Upper lobe of right lung (tissue), 1 donor: ENCODE measurements around the gene SCAND1. TPM values are rescaled to one million over a fixed set of nuclear protein-coding genes. Genes with fewer than 3 reads are reported as not detected.
A peak's percentile ranks its signal among the peaks of the same experiment; 100 is the strongest.

ENCODE experiments used
- ATAC-seq: fragments of 200-7000 bp; cut with Tn5 transposase; one replicate; pipeline ENCODE4 v1.9.1; 2020; ENCODE audit warnings: mild to moderate bottlenecking, moderate library complexity
- DNase-seq: peaks from one replicate; pipeline ENCODE4 v3.0.0-alpha.2; 2020
- H3K27ac ChIP-seq: fragments of 200-600 bp; one replicate; pipeline ENCODE4 v1.8.0; 2022
- H3K27me3 ChIP-seq: fragments of 200-600 bp; one replicate; pipeline ENCODE4 v1.8.0; 2022; ENCODE audit warnings: mild to moderate bottlenecking
- H3K36me3 ChIP-seq: fragments of 200-600 bp; one replicate; pipeline ENCODE4 v1.8.0; 2022
- H3K4me1 ChIP-seq: fragments of 200-600 bp; one replicate; pipeline ENCODE4 v1.8.0; 2022
- H3K4me3 ChIP-seq: fragments of 200-600 bp; one replicate; pipeline ENCODE4 v1.8.0; 2022; ENCODE audit warnings: mild to moderate bottlenecking
- H3K9me3 ChIP-seq: fragments of 200-600 bp; one replicate; pipeline ENCODE4 v1.8.0; 2022
- CTCF ChIP-seq: fragments of 200-600 bp; IDR thresholded peaks from one replicate; pipeline ENCODE4 v1.8.0; 2022; ENCODE audit warnings: antibody characterized with exemption
- intact Hi-C: fragments of 100-400 bp; cut with DNase I; formaldehyde crosslinking; loops from one replicate; pipeline ENCODE4 v1.11.0; 2022
- total RNA-seq: library from RNA; stranded (reverse); fragmentation: NEBNext Ultra II Directional; extraction: Animal tissue kit (Norgen Biotek cat#: 25700); gene quantifications from one replicate; pipeline ENCODE4 v1.2.1, GENCODE V29; 2021
- donor health status: DM: no; HTN: yes; CAD: no; lungs with severe emphysema.

Gene SCAND1
- total RNA-seq, 1 donor from 2014 or later, result 56.2 TPM

DNA sequence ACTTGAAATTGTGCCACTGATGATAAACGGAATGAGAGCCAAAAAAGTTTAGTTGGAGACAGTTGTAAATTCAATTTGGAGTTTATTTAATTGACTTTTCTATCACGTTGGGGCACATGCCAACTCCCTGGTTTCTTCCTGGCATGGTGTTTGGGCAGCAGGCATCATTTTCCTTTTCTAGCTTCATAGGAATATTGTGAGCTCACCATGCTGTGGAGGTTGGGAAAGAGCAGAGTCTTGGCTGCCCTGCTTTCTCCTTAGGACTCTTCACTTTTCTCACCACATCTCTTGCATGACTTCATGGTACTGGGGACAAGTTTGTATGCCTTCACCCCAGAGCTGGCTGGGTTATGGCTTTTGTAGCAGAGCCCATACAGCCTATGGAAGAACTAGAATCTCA, 6.4 kb downstream of the SCAND1 start:
- DNase-seq (no peak), ATAC-seq (no peak)
- Histone ChIP-seq H3K27ac (no peak overlapping the region), H3K4me1 (peaks cover 12% of the 10 kb centered on the region), H3K4me3 (no peak overlapping the region), H3K27me3 (no peaks in the 10 kb centered on the region), H3K36me3 (peaks cover 40% of the 10 kb centered on the region), H3K9me3 (no peaks in the 10 kb centered on the region)
- intact Hi-C loops, result no loop called here
- no peak for TF ChIP-seq CTCF

GRCh38 chr20:35947489-35947888, 6.8 kb downstream of the SCAND1 start:
- H3K27ac ChIP-seq, result no peak overlapping the region
- no peak for DNase-seq
- no peaks in the 10 kb centered on the region for H3K9me3 ChIP-seq
- intact Hi-C loops, result no loop called here
- no peaks in the 10 kb centered on the region for H3K27me3 ChIP-seq
- H3K36me3 ChIP-seq, result peaks cover 40% of the 10 kb centered on the region
- peaks cover 7% of the 10 kb centered on the region for H3K4me1 ChIP-seq
- TF ChIP-seq CTCF, result no peak
- H3K4me3 ChIP-seq, result no peak overlapping the region
- ATAC-seq, result peak; percentile 41

DNA sequence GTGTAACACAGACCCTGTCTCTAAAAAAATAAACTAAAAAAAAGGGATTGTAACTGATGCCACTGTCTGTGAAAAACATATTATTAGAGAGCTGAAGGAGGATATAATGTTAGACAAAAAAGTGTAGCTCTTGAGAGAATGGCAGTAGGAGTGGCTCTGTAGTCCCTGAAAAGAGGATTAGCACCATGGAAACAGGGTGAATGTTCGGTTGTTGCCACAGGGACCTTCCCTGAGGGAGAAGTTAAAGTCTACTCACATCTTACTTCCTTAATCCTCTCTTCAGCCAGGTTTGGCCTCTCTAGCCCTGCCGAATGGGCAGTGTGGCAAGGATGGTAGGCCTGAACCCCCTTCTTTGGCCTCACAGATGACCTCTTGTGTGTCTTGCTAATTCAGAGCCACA, 12.1 kb downstream of the SCAND1 start:
- intact Hi-C loops, result no loop called here
- Histone ChIP-seq H3K4me3 (no peak overlapping the region), H3K9me3 (no peaks in the 10 kb centered on the region), H3K27ac (no peak overlapping the region), H3K27me3 (no peaks in the 10 kb centered on the region), H3K4me1 (no peaks in the 10 kb centered on the region), H3K36me3 (peaks cover 61% of the 10 kb centered on the region)
- ATAC-seq (peak; percentile 59), DNase-seq (no peak)
- no peak for TF ChIP-seq CTCF

GRCh38 chr20:35941620-35942019, 12.7 kb downstream of the SCAND1 start:
- H3K36me3 ChIP-seq, result peaks cover 56% of the 10 kb centered on the region
- ATAC-seq, result no peak
- H3K27me3 ChIP-seq, result no peaks in the 10 kb centered on the region
- no peak overlapping the region for H3K27ac ChIP-seq
- DNase-seq, result no peak
- no peaks in the 10 kb centered on the region for H3K9me3 ChIP-seq
- TF ChIP-seq CTCF, result no peak
- H3K4me3 ChIP-seq, result no peak overlapping the region
- H3K4me1 ChIP-seq, result no peaks in the 10 kb centered on the region
- intact Hi-C loops, result no loop called here

- intact Hi-C loops, result no loop called here
- no peaks in the 10 kb centered on the region for H3K9me3 ChIP-seq
- no peak overlapping the region for H3K4me3 ChIP-seq
- H3K27me3 ChIP-seq, result no peaks in the 10 kb centered on the region
- H3K36me3 ChIP-seq, result peaks cover 49% of the 10 kb centered on the region
- ATAC-seq, result no peak
- no peak for TF ChIP-seq CTCF
- no peak overlapping the region for H3K27ac ChIP-seq
- H3K4me1 ChIP-seq, result no peaks in the 10 kb centered on the region
- no peak for DNase-seq
Observed at GRCh38 chr20:35939264-35939663, 15.0 kb downstream of the SCAND1 start.

DNA sequence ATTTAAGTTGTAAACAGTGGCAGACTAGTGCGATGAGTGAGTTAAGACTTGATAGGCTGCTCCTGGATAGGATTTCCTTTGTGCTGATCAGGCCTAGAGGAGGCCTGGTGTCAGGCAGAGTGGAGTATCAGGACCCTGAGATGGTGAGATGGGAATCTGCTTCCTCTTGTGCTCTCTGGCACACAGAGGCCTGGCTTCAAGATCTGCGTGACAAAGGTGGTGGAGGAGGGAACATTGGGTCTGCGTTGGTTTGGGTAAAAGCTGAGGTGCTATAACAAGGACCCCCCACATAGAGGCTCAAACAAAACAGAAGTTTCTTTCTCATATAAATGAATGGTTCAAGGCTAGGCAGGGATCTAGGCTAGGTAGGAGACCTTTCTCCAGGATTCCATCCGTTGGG, 20.3 kb downstream of the SCAND1 start:
- Histone ChIP-seq H3K4me1 (no peaks in the 10 kb centered on the region), H3K36me3 (peaks cover 57% of the 10 kb centered on the region), H3K27ac (no peak overlapping the region), H3K9me3 (no peaks in the 10 kb centered on the region), H3K4me3 (no peak overlapping the region), H3K27me3 (no peaks in the 10 kb centered on the region)
- no peak for TF ChIP-seq CTCF
- ATAC-seq (no peak), DNase-seq (no peak)
- intact Hi-C loops, result no loop called here
